HEK293T (cell line): ENCODE results near the gene SERINC1.

Experiments used
- BHLHE40 ChIP-seq: fragments of 450-650 bp; IDR thresholded peaks from 2 replicates; pipeline ENCODE4 v1.6.1; 2016; ENCODE audit warnings: mild to moderate bottlenecking, moderate library complexity, borderline replicate concordance
- FOXA1 ChIP-seq: fragments of 450-650 bp; IDR thresholded peaks from 2 replicates; pipeline ENCODE4 v1.6.1; 2016; ENCODE audit warnings: mild to moderate bottlenecking
- FOXM1 ChIP-seq: fragments of 450-650 bp; IDR thresholded peaks from 2 replicates; pipeline ENCODE4 v1.6.1; 2017; ENCODE audit warnings: mild to moderate bottlenecking, borderline replicate concordance
- SP1 ChIP-seq: fragments of 450-650 bp; IDR thresholded peaks from 2 replicates; pipeline ENCODE4 v1.6.1; 2017
- SUZ12 ChIP-seq: fragments of 450-650 bp; IDR thresholded peaks from 2 replicates; pipeline ENCODE4 v1.6.1; 2016; ENCODE audit warnings: mild to moderate bottlenecking
- TARDBP ChIP-seq: fragments of 450-650 bp; IDR thresholded peaks from 2 replicates; pipeline ENCODE4 v1.6.1; 2016

GRCh38 chr6:122400462-122401089 lies 71.0 kb downstream of the SERINC1 start:
- no peak for TF ChIP-seq SUZ12
- TF ChIP-seq FOXM1, result no peak
- no peak for TF ChIP-seq FOXA1
- no peak for TF ChIP-seq BHLHE40
- TF ChIP-seq TARDBP, result no peak
- TF ChIP-seq SP1, result no peak
